KMS-11 (cell line): Measurements from ENCODE around the gene RPL28.

Experiments
- H2AFZ ChIP-seq: fragments of 200-600 bp; sonication (generic); 2 replicates; pipeline ENCODE4 v1.6.1; 2016; ENCODE audit warnings: antibody characterized with exemption, mixed run types, low read depth
- H3K27ac ChIP-seq: fragments of 200-600 bp; sonication (generic); 2 replicates; pipeline ENCODE4 v1.6.1; 2016; ENCODE audit warnings: mild to moderate bottlenecking, mixed run types
- H3K27me3 ChIP-seq: fragments of 200-600 bp; sonication (generic); 2 replicates; pipeline ENCODE4 v1.6.1; 2017; ENCODE audit warnings: mild to moderate bottlenecking, low read depth, mixed run types, moderate library complexity; ENCODE audit not compliant: insufficient read depth
- H3K36me3 ChIP-seq: fragments of 200-600 bp; sonication (generic); 2 replicates; pipeline ENCODE4 v1.6.1; 2017; ENCODE audit warnings: mild to moderate bottlenecking, mixed run types; ENCODE audit not compliant: insufficient read depth
- H3K4me1 ChIP-seq: fragments of 200-600 bp; sonication (generic); 2 replicates; pipeline ENCODE4 v1.6.1; 2016; ENCODE audit warnings: mild to moderate bottlenecking, low read depth, mixed run types; ENCODE audit not compliant: poor library complexity, severe bottlenecking
- H3K4me2 ChIP-seq: fragments of 200-600 bp; sonication (generic); 2 replicates; pipeline ENCODE4 v1.7.0; 2016; ENCODE audit warnings: mild to moderate bottlenecking, mixed run types
- H3K4me3 ChIP-seq: fragments of 200-600 bp; sonication (generic); IDR thresholded peaks from 2 replicates; pipeline ENCODE4 v1.6.1; 2017; ENCODE audit warnings: low read depth, low read length, mixed read lengths; ENCODE audit not compliant: insufficient read depth
- H3K79me2 ChIP-seq: fragments of 200-600 bp; sonication (generic); 2 replicates; pipeline ENCODE4 v1.6.1; 2016; ENCODE audit warnings: low read depth, mixed run types; ENCODE audit not compliant: insufficient read depth
- H3K9ac ChIP-seq: fragments of 200-600 bp; sonication (generic); 2 replicates; pipeline ENCODE4 v1.6.1; 2016; ENCODE audit warnings: mild to moderate bottlenecking, mixed run types
- H4K20me1 ChIP-seq: fragments of 200-600 bp; sonication (generic); 2 replicates; pipeline ENCODE4 v1.6.1; 2016; ENCODE audit warnings: mild to moderate bottlenecking, mixed run types; ENCODE audit not compliant: insufficient read depth
- TF ChIP-seq, protein P1 (sequence below): fragments of 200-600 bp; sonication (generic); conservative IDR thresholded peaks from 2 replicates; pipeline ENCODE4 v1.6.1; 2017; ENCODE audit warnings: low read depth, mild to moderate bottlenecking, antibody characterized with exemption, low read length, moderate library complexity, mixed read lengths

The RPL28 gene

DNA sequence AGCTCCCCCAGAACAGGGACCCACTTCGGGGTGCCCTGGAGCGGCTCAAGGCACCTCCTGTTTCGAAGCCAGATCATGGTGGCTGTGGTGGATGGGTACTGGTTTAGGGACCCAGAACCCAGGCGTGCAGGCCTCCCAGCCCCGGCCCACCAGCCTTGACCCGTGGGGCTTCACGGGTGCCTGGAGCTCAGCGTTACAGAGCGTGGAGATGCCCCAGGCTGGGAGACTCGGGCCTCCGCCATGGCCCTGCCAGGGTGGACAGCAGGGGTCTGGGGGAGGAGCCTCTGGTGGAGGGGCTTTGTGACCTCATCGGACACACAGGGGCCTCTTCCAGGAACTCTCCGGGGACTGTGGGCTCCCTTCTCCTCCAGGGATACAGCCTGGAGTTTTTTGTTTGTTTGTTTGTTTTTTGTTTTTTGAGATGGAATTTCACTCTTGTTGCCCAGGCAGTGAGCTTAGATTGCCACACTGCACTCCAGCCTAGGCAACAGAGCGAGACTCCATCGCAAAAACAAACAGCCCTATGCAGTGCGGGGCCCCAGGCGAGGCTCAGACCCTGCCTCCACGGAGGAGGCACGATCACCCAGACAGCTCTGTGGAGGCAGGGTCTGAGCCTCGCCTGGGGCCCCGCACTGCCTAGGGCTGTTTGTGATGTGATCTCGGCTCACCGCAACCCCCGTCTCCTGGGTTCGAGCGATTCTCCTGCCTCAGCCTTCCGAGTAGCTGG, 22.6 kb upstream of the RPL28 start, which contains the start of gene GARIN5B:
Gene GARIN5B, minus strand, starts transcription at position 271 of the 727 bp plus-strand sequence. Its CDS starts 194 bp downstream, at position 77.
- Histone ChIP-seq H3K4me3 (no peak within 1 kb of the TSS), H2AFZ (no peak within 1 kb of the TSS), H4K20me1 (no peaks in the 10 kb centered on the region), H3K4me2 (no peak within 1 kb of the TSS), H3K4me1 (no peaks in the 10 kb centered on the region), H3K79me2 (no peaks in the 10 kb centered on the region), H3K27me3 (peaks cover 47% of the 10 kb centered on the region; the same call in 1 of the 2 replicates), H3K27ac (no peak within 1 kb of the TSS), H3K9ac (no peak within 1 kb of the TSS), H3K36me3 (no peaks in the 10 kb centered on the region)
- TF ChIP-seq, protein P1, sequence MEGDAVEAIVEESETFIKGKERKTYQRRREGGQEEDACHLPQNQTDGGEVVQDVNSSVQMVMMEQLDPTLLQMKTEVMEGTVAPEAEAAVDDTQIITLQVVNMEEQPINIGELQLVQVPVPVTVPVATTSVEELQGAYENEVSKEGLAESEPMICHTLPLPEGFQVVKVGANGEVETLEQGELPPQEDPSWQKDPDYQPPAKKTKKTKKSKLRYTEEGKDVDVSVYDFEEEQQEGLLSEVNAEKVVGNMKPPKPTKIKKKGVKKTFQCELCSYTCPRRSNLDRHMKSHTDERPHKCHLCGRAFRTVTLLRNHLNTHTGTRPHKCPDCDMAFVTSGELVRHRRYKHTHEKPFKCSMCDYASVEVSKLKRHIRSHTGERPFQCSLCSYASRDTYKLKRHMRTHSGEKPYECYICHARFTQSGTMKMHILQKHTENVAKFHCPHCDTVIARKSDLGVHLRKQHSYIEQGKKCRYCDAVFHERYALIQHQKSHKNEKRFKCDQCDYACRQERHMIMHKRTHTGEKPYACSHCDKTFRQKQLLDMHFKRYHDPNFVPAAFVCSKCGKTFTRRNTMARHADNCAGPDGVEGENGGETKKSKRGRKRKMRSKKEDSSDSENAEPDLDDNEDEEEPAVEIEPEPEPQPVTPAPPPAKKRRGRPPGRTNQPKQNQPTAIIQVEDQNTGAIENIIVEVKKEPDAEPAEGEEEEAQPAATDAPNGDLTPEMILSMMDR: no peak

GRCh38 chr19:55365245-55365644, 20.5 kb upstream of the RPL28 start:
- Histone ChIP-seq H3K4me3 (no peak overlapping the region), H4K20me1 (no peaks in the 10 kb centered on the region), H3K4me1 (no peaks in the 10 kb centered on the region), H3K79me2 (no peaks in the 10 kb centered on the region), H3K4me2 (no peak overlapping the region), H3K36me3 (no peaks in the 10 kb centered on the region), H3K27ac (no peak overlapping the region), H3K9ac (no peak overlapping the region), H2AFZ (no peak overlapping the region), H3K27me3 (peaks cover 54% of the 10 kb centered on the region)
- TF ChIP-seq, protein P1: no peak

- Histone ChIP-seq H3K9ac (no peak overlapping the region), H3K4me3 (no peak overlapping the region)
- TF ChIP-seq, protein P1: no peak
Measured at GRCh38 chr19:55365964-55366363, 19.8 kb upstream of the RPL28 start.

GRCh38 chr19:55366790-55367189, 18.9 kb upstream of the RPL28 start:
- Histone ChIP-seq H3K4me2 (no peak overlapping the region), H3K36me3 (no peaks in the 10 kb centered on the region), H3K27ac (no peak overlapping the region), H2AFZ (no peak overlapping the region), H3K79me2 (no peaks in the 10 kb centered on the region), H3K4me3 (no peak overlapping the region), H3K27me3 (peaks cover 68% of the 10 kb centered on the region), H3K4me1 (no peaks in the 10 kb centered on the region), H3K9ac (no peak overlapping the region), H4K20me1 (no peaks in the 10 kb centered on the region)
- TF ChIP-seq, protein P1: no peak

More at GRCh38 chr19:55365964-55366363, 19.8 kb upstream of the RPL28 start:
- Histone ChIP-seq H3K4me1 (no peaks in the 10 kb centered on the region), H3K27ac (no peak overlapping the region), H3K4me2 (no peak overlapping the region), H3K36me3 (no peaks in the 10 kb centered on the region), H4K20me1 (no peaks in the 10 kb centered on the region), H2AFZ (no peak overlapping the region), H3K27me3 (peaks cover 60% of the 10 kb centered on the region), H3K79me2 (no peaks in the 10 kb centered on the region)
